DMS53 treated with DMSO at 0.1 percent for 48 hours (cell line): Measurements from ENCODE around the gene PDZRN3.

Experiments
- DNase-seq: peaks from one replicate; lab custom pipeline; 2025; ENCODE audit not compliant: unreplicated experiment; lab: John Stamatoyannopoulos, UW

PDZRN3 gene

DNA sequence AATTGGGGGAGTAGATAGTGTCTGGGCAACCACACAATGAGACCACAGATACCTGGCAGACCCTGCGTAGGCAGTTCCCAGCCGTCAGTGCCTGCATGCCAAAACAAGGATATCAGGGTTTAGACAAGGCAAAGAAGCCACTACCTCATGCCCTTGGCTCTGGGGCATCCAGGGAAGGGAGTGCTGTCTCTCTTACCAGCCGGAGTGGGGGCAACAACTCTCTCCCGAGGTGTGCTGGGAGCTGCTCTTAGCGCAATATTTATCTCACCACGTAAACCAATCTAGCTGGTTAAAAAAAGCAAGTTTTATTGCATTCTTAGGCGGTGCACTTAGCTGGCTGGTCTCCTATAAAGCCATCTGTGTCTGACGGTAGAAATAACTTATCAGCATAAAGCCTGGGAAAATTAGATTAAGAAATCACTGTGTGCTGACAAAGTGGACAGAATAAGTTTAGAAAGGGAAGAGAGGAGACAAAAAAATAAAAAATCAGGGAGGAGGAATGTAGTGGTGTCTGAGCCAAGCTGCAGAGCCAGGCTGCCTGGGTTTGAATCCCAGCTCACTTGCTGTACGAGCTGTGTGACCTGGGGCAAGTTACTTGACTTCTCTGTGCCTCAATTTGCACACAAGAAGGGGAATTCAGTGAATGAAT is 273.2 kb downstream of the PDZRN3 start:
- no peak for DNase-seq

GRCh38 chr3:73350996-73351395 is 273.7 kb downstream of the PDZRN3 start:
- DNase-seq, result no peak

DNA sequence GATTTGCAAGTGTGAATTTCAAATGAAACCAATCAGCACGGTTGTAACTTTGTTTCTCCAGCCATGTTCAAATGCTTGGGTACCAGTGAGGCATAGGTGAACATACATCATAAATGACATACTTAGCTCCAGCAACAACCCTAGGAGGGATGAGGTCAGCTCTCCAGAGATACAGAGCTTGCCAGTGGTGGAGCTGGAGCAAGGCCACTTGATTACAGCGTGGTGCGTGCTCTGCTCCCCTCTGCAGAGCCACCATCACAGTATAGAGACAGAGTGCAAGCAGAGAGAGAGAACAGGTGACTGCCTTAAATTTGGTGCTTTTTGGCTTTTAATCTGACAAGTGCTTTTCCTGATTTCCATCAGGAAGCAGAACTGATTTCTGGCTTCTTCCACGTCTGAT is 275.1 kb downstream of the PDZRN3 start:
- DNase-seq, result no peak

DNA sequence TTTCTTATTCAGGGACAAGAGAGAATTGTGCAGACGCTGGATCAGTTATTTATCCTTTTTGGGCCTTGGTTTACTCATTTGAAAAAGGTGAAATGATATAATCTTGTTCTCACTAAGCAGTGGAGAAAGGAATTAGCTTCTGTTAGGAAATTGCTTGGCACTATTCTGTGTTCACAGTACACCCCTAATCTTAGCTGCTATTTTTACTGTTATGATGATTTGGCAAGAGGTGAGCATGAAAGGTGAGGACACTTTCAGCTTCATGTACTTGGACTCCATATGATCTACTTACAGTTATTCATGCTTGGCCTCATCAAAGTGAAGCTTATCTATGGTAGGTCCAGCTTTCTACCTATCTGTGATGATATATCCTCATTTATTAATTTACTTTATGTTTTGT is 282.7 kb downstream of the PDZRN3 start:
- DNase-seq, result no peak

- DNase-seq, result no peak
Observed at GRCh38 chr3:73341272-73341935, 283.3 kb downstream of the PDZRN3 start.

GRCh38 chr3:73332558-73332957 is 292.2 kb downstream of the PDZRN3 start:
- DNase-seq, result no peak
